WTC11 (cell line): ENCODE measurements around the gene EPHB3. TPM values are rescaled to one million over a fixed set of nuclear protein-coding genes. Genes with fewer than 3 reads are reported as not detected.
"Not testable (repeated sequence)": the region's sequence is repeated elsewhere in the genome, so short reads cannot be mapped to it uniquely, and the experiment has no call there.

Experiments used
- ATAC-seq: fragments of 200-7000 bp; cut with Tn5 transposase; 2 replicates; pipeline ENCODE4 v1.10.0; 2021; ENCODE audit warnings: mild to moderate bottlenecking, moderate library complexity
- CTCF ChIA-PET: fragments of 300-600 bp; sonication (Branson Sonifier 250); formaldehyde crosslinking; loops from one replicate; lab custom pipeline; 2021; ENCODE audit warnings: antibody characterized with exemption; lab: Charles Lee
- POLR2A ChIA-PET: fragments of 350-600 bp; sonication (Branson Sonifier 250); formaldehyde crosslinking; loops from one replicate; lab custom pipeline; 2021; ENCODE audit warnings: antibody characterized with exemption; lab: Charles Lee
- DNase-seq: peaks from one replicate; pipeline ENCODE4 v3.0.0; 2021; ENCODE audit warnings: low spot score
- H3K27ac Mint-ChIP-seq: 2 replicates; pipeline ENCODE4 v1.8.0; 2021; ENCODE audit warnings: mixed read lengths
- H3K27me3 Mint-ChIP-seq: 2 replicates; pipeline ENCODE4 v1.8.0; 2021; ENCODE audit warnings: low read depth, mild to moderate bottlenecking, moderate library complexity, mixed read lengths
- H3K36me3 Mint-ChIP-seq: 2 replicates; pipeline ENCODE4 v1.8.0; 2021; ENCODE audit warnings: mixed read lengths
- H3K4me1 Mint-ChIP-seq: 2 replicates; pipeline ENCODE4 v1.8.0; 2022; ENCODE audit warnings: mixed read lengths
- H3K4me3 Mint-ChIP-seq: 2 replicates; pipeline ENCODE4 v1.8.0; 2021; ENCODE audit warnings: mild to moderate bottlenecking, moderate library complexity, mixed read lengths
- H3K9me3 Mint-ChIP-seq: 2 replicates; pipeline ENCODE4 v1.8.0; 2021; ENCODE audit warnings: mixed read lengths
- AR ChIP-seq: fragments of 250-450 bp; sonication (Bioruptor Pico); IDR thresholded peaks from 2 replicates; pipeline ENCODE4 v1.9.0; 2021; ENCODE audit warnings: mild to moderate bottlenecking
- ATF6 ChIP-seq: sonication (generic); formaldehyde crosslinking; IDR thresholded peaks from 2 replicates; pipeline ENCODE4 v1.8.1; 2023; ENCODE audit warnings: mild to moderate bottlenecking, missing genetic modification reagents
- FOXP4 ChIP-seq: sonication (generic); formaldehyde crosslinking; IDR thresholded peaks from 2 replicates; pipeline ENCODE4 v1.8.0; 2022; ENCODE audit warnings: mild to moderate bottlenecking, missing genetic modification reagents
- GABPB1 ChIP-seq: sonication (generic); formaldehyde crosslinking; IDR thresholded peaks from 2 replicates; pipeline ENCODE4 v1.8.1; 2023; ENCODE audit warnings: mild to moderate bottlenecking, missing genetic modification reagents
- NFE2L1 ChIP-seq: sonication (generic); formaldehyde crosslinking; IDR thresholded peaks from 2 replicates; pipeline ENCODE4 v1.8.1; 2023; ENCODE audit warnings: missing genetic modification reagents
- NR2C2 ChIP-seq: sonication (generic); formaldehyde crosslinking; IDR thresholded peaks from 2 replicates; pipeline ENCODE4 v1.8.0; 2022; ENCODE audit warnings: mild to moderate bottlenecking, missing genetic modification reagents
- OVOL2 ChIP-seq: fragments of 250-450 bp; sonication (Bioruptor Pico); IDR thresholded peaks from 2 replicates; pipeline ENCODE4 v1.9.0; 2021; ENCODE audit warnings: mild to moderate bottlenecking, borderline replicate concordance
- TEAD1 ChIP-seq: sonication (generic); formaldehyde crosslinking; IDR thresholded peaks from 2 replicates; pipeline ENCODE4 v1.8.0; 2022; ENCODE audit warnings: mild to moderate bottlenecking, missing genetic modification reagents
- ZNF317 ChIP-seq: sonication (generic); formaldehyde crosslinking; IDR thresholded peaks from 2 replicates; pipeline ENCODE4 v1.8.1; 2023; ENCODE audit warnings: low read depth, mild to moderate bottlenecking, moderate library complexity, missing genetic modification reagents, borderline replicate concordance
- ZNF396 ChIP-seq: fragments of 250-450 bp; sonication (Bioruptor Pico); IDR thresholded peaks from 2 replicates; pipeline ENCODE4 v1.8.0; 2021; ENCODE audit warnings: mild to moderate bottlenecking, moderate library complexity, borderline replicate concordance
- total RNA-seq: library from RNA; stranded (reverse); gene quantifications from 3 replicates; pipeline ENCODE4 v1.2.3, GENCODE V29; 2021
- TF ChIP-seq, protein P1 (sequence below): fragments of 250-450 bp; sonication (Bioruptor Pico); IDR thresholded peaks from 2 replicates; pipeline ENCODE4 v1.8.0; 2021; ENCODE audit warnings: mild to moderate bottlenecking
- TF ChIP-seq, protein P2 (sequence below): sonication (generic); formaldehyde crosslinking; IDR thresholded peaks from 2 replicates; pipeline ENCODE4 v1.8.1; 2023; ENCODE audit warnings: mild to moderate bottlenecking, missing genetic modification reagents

EPHB3 gene
- total RNA-seq, 1 experiment from 2014 or later = 11.4 TPM

DNA sequence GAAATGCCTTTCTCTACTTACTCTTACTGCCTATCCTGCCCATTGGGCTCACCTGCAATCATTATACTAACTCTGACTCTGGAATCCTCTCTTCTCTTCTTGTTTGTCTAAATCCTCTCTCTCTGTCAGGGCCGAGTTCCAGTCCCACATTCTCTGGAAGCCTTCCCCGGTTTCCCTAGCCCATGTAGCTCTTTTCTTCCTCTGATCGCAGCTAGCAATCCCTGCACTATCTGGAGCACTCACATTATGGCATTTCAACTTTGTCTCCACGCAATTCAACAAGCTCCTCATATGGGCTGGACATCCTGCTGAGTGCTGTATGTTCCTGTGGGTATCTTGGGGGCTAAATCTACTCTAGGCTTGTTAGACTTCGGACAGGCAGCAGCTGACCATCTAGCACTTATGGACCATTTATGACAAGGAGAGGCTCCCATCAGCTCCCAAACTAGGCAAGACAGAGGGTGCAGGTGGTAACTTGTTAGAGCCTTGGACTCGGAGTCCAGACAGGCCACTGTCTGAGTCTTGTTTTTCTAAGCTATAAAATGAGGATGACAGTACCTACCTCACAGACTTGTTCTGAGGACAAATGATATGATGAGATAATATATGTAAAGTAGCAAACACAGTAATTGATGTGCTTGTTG, 58.3 kb downstream of the EPHB3 start (continued):
- TF ChIP-seq ATF6 (CRISPR knock-in tag) (no peak), AR (CRISPR knock-in tag) (no peak), OVOL2 (CRISPR knock-in tag) (no peak), GABPB1 (CRISPR knock-in tag) (no peak), NFE2L1 (no peak)

GRCh38 chr3:184620475-184621119, 59.0 kb downstream of the EPHB3 start:
- DNase-seq (no peak), ATAC-seq (no peak)
- POLR2A ChIA-PET = no interaction called here
- Mint-ChIP-seq H3K4me3 (no peak overlapping the region), H3K9me3 (peaks cover 4% of the 10 kb centered on the region), H3K4me1 (peaks cover 3% of the 10 kb centered on the region; the same call in 1 of the 2 replicates), H3K36me3 (no peaks in the 10 kb centered on the region), H3K27ac (no peak overlapping the region)
- no peak for TF ChIP-seq ZNF317 (CRISPR knock-in tag)
- TF ChIP-seq ATF6 (CRISPR knock-in tag) = no peak
- TF ChIP-seq NR2C2 (CRISPR knock-in tag) = no peak
- TF ChIP-seq TEAD1 (CRISPR knock-in tag) = no peak
- TF ChIP-seq, protein P1, sequence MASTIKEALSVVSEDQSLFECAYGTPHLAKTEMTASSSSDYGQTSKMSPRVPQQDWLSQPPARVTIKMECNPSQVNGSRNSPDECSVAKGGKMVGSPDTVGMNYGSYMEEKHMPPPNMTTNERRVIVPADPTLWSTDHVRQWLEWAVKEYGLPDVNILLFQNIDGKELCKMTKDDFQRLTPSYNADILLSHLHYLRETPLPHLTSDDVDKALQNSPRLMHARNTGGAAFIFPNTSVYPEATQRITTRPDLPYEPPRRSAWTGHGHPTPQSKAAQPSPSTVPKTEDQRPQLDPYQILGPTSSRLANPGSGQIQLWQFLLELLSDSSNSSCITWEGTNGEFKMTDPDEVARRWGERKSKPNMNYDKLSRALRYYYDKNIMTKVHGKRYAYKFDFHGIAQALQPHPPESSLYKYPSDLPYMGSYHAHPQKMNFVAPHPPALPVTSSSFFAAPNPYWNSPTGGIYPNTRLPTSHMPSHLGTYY (CRISPR knock-in tag) = no peak
- no peak for TF ChIP-seq ZNF396
- TF ChIP-seq, protein P2, sequence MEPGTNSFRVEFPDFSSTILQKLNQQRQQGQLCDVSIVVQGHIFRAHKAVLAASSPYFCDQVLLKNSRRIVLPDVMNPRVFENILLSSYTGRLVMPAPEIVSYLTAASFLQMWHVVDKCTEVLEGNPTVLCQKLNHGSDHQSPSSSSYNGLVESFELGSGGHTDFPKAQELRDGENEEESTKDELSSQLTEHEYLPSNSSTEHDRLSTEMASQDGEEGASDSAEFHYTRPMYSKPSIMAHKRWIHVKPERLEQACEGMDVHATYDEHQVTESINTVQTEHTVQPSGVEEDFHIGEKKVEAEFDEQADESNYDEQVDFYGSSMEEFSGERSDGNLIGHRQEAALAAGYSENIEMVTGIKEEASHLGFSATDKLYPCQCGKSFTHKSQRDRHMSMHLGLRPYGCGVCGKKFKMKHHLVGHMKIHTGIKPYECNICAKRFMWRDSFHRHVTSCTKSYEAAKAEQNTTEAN (CRISPR knock-in tag) = no peak
- no peak for TF ChIP-seq FOXP4
- TF ChIP-seq, all 79 proteins: peak for 0
- H3K27me3 Mint-ChIP-seq = peaks cover 24% of the 10 kb centered on the region
- CTCF ChIA-PET = interaction anchor here (1.0 to 1.4 kb wide), 3 partner anchors 10 to 91 kb away, joined by 3 to 6 read pairs (median 3); partner anchors contain the start of genes EPHB3 and MAGEF1

DNA sequence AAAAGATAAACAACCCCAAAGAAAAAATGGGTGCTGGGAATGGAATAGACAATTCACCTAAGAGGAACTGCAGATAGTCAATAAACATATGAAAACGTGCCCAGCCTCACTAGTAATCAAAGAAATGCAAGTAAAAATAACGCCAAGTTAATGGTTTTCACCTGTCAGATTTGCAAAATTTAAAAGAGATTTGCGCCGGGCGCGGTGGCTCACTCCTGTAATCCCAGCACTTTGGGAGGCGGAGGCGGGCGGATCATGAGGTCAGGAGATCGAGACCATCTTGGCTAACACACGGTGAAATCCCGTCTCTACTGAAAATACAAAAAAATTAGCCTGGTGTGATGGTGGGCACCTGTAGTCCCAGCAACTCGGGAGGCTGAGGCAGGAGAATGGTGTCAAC, 60.6 kb downstream of the EPHB3 start:
- H3K4me3 Mint-ChIP-seq, ATAC-seq, H3K36me3 Mint-ChIP-seq, CTCF ChIA-PET, H3K4me1 Mint-ChIP-seq, H3K27ac Mint-ChIP-seq, H3K9me3 Mint-ChIP-seq, DNase-seq: not testable (repeated sequence)
- POLR2A ChIA-PET = interaction anchor here (0.7 kb wide), 1 partner anchor 675 kb away, joined by 4 read pairs; no protein-coding TSS in a partner anchor
- H3K27me3 Mint-ChIP-seq = peaks cover 13% of the 10 kb centered on the region
